Activated CD4-positive, alpha-beta T cell treated with anti-CD3 and anti-CD28 coated beads for 4 hours (primary cell): Measurements from ENCODE around the gene TNIK.

Source experiments
- DNase-seq, 2 donors: peaks; one replicate each; pipeline ENCODE4 v3.0.0-alpha.2; 2020

Gene TNIK

GRCh38 chr3:171276923-171277322 lies 183.3 kb downstream of the TNIK start:
- DNase-seq = no peak

GRCh38 chr3:171274222-171274621 lies 186.0 kb downstream of the TNIK start:
- no peak for DNase-seq

- no peak for DNase-seq
These were observed 189.7 kb downstream of the TNIK start for GRCh38 chr3:171270541-171270940.

DNA sequence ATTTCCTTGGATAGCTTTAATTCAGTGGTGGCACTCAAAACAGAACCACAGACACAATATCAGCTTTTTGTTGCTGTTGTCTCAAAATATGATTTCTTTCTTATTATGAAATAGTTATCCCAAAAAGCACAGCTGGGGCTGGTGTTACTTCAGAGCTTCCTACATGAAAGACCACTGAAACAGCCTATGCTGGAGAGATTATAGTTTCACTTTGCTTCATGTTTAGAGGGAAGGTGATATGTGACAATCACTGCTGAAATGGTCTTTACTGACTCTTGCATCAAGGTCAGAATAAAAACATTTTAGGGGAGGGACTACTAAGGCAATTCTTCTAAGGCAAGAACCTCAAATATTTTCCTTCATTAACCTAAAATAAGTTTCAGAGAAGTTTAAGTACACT lies 190.7 kb downstream of the TNIK start:
- DNase-seq = no peak

- no peak for DNase-seq
These were observed 191.5 kb downstream of the TNIK start for GRCh38 chr3:171268677-171269076.

- peak in 1 of 2 donors; percentile 29 for DNase-seq
These were observed 193.1 kb downstream of the TNIK start for GRCh38 chr3:171267104-171267503.

DNA sequence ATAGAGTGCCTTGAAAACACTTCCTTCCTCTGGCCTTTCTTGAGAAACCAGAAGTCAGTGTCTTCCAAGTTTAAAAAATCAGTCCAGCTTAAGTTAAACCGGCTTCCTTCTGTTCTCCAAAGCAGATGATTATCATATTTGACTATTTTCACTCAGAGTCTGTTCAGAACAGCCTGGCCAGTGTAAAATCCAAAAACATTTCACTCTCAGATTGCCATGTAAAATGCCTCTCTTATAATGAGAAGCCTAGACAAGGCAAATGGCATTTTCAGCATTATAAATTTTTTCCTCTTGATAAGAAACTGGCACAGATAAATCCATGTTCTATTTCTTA lies 193.5 kb downstream of the TNIK start:
- no peak for DNase-seq

DNA sequence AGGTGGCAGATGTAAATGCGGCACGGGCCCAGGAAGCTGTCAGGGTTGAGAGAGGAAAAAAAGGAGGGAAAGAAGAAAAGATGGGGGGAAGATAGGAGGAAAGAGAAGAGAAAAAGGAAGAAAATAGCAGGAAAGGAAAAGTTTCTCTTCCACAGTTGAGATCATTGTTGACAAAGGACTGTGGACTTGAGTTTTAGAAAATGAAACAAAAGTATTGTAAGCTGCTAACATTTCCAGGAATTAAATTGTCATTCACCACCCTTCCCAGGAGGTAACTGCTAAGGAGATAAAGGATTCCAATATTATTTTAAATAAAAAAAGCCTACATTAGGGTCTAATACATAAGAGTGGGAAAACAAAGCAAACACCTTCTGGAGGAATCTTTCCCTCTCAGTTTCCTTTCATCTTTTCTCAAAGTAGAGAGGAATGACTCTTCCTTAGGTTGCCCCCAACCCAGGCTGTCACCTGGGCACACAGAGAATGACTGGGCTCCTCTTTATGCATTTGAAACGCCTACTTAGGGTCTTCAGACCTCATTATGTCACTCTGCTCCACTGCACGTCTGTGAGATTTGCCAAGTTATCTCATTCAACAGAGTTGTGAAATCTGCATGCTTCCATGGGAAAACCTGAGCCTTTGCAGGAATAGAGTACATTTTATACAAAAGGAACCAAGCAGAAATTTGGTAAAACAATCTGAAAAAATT lies 194.0 kb downstream of the TNIK start:
- DNase-seq = no peak

- DNase-seq = no peak
These were observed 195.4 kb downstream of the TNIK start for GRCh38 chr3:171264758-171265157.

- no peak for DNase-seq
These were observed 197.8 kb downstream of the TNIK start for GRCh38 chr3:171262431-171262830.

- DNase-seq = no peak
These were observed 198.7 kb downstream of the TNIK start for GRCh38 chr3:171261487-171261886.

GRCh38 chr3:171260899-171261298 lies 199.3 kb downstream of the TNIK start:
- no peak for DNase-seq

DNA sequence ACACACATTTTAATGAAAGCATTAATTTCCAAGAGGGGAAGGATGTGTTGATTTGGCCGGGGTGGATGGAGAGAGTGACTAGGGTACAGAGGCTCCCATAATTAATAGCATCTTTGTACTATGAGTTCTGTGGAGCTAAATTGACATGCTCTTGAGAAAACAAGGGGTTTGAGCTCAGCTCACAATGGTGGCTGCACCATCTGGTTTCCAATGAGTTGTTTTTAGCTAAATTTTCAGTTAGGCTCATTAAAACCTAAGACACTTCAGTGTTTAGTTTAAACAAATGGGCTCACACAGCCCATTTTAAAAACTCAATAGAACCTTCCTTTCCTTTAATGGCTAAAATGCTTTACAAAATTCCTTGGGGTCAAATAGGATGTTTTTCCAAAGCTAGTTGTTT lies 199.7 kb downstream of the TNIK start:
- DNase-seq = no peak

DNA sequence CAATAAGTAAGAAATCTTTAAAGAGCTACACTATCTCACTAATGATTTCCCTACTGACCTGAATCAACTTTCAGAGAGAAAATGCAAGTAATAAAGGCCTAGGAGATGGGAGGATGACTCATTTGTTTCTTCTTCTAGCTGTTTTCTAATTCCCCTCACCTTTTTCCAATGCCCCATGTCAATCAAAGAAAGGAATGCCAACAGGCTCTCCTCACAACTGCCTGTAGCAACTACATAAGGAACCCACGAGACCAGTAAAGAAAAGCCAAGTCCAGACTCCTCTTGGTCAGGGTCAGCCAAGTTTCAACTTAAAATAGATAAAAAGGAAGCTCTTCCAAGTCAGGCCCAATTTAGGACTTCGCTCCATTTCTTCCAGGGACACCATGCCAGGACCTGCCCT lies 201.9 kb downstream of the TNIK start:
- no peak for DNase-seq

- DNase-seq = no peak
These were observed 202.7 kb downstream of the TNIK start for GRCh38 chr3:171257251-171258203.

GRCh38 chr3:171256445-171257250 lies 203.6 kb downstream of the TNIK start:
- DNase-seq = no peak

DNA sequence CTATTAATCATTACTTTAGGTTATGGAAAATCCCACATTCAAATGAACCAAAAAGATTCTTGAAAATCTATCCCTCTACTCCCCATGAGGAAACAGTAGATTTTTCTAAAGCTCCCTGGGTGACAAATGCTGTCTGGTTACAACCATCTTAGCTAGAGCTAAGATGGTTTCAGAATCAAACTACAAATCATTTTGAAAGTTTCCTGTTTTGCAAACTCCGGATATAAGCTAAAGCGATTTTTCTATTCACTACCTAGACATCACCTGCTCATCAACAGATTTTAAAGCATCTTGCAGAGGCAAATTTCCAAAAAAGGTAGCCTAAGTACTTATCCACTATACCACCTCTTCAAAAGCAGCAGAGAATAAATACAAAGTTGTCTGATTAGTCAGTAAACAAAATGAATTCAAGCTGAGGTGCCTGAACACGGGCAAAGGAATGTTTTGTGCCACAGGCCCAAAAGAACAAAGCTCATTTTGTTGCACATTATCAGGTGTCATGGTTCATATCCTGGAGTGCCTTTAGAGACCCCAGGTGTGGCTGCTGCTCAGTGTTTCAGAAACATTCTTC lies 204.9 kb downstream of the TNIK start:
- DNase-seq = no peak

DNA sequence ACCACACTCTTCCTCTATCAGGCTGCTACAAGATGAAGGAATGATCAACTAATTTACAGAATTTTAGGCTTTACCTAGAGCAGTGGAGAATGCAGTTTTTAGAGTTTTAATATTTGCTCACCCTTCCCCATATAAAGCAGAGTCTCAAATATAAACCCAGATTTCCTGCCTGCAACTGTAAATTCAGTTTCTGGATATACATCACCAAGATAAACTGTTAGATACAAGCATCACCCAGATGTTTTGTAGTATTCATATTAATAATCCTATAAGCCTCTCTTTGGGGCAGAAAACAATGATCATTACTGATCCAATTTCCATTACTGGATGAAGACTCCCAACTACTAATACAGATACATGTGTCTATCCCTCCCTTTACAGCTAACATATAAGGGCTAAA lies 205.9 kb downstream of the TNIK start:
- no peak for DNase-seq

GRCh38 chr3:171251835-171252234 lies 208.4 kb downstream of the TNIK start:
- DNase-seq = no peak

DNA sequence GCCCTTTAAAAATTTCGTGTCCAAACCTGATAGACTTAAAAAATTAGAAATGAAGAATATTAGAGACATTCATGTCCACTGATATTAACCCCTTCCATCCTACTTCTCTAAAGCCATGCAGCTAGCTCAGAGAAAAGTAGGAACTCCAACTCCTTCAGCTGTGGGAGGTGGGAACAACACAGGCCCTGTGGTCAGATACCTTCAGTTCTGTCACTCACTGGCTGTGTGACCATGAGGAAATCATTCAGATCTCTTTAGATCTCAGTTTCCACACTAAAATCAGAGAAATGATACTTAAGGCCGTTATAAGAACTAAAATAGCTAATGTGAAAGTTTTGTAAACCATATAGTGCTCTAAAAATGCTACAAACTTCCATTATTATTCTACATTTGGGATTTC lies 209.8 kb downstream of the TNIK start:
- no peak for DNase-seq

DNA sequence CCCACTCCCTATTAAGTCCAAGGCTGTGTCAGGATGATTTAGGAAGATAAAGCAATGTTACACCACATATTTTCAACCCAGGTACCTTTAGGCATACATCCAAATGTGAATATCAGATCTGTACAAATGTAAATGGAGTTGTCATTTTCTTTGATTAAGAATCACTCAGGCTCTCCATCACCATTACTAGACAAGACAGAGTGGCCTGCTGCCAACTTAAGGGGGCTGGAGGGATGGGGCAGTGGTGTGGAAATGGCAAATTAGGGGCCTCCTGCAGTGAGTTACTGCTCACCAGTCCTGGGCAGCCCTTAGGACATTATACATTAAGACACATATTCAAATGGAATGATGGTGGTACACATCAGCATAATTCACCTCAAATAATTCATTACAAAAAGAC lies 211.0 kb downstream of the TNIK start:
- DNase-seq = no peak

DNA sequence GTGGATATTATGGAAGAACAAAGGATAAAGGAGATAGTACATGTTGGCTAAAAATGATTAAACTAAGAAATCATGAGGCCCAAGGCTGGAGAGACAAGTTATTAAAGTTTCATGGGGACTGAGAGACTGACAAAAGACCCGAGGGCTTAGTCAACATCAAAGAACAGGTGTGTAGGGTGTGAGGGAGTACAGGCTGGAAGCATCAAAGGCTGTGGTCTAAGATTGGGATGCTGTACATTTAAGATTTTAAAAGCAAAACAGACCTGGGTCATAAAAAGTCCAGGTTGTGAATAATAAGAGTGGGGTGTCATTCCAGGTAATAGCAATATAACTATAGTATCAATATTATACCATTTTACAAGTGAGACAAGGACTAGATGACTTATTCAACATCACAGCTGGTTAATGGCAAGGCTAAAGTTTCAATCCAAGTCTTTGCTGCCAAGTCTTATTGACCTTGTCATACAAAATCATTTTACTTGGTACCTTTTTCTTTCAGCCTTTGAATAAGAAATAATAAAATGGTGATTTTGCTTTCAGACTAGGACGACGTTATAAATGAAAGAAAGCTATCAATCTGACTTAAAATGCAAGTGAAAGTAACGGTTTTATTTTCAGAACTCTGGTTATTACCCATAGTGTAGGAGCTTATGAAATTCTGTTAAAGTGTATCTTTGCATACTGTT lies 211.6 kb downstream of the TNIK start:
- no peak for DNase-seq
